ENCODE results near the gene MYF6.

- no peak for TF ChIP-seq CTCF (IDR thresholded peaks at IDR 0.05 in 4 of 5, conservative IDR thresholded peaks at IDR 0.05 in 1 of 5)
- no peak for TF ChIP-seq POLR2A (IDR thresholded peaks at IDR 0.05)
Measured at GRCh38 chr12:80670214-80670613, 37.2 kb upstream of the MYF6 start.
